Lung (tissue), 12 donors: ENCODE data around the gene TMEM259. TPM values are rescaled to one million over a fixed set of nuclear protein-coding genes. Genes with fewer than 3 reads are reported as not detected.

Experiments
- ATAC-seq: fragments of 200-7000 bp; cut with Tn5 transposase; one replicate; pipeline ENCODE4 v1.9.1; 2020; ENCODE audit warnings: moderate number of reproducible peaks; ENCODE audit not compliant: insufficient read depth, low FRiP score
- DNase-seq, 3 donors: peaks; one replicate each; pipeline ENCODE4 v3.0.0-alpha.2; 2013 to 2017
- H3K27ac ChIP-seq, 2 donors: one replicate each; pipeline ENCODE4 v1.5.1; 2013; ENCODE audit warnings: mild to moderate bottlenecking in 2 of 2, moderate library complexity in 2 of 2, control low read depth in 1 of 2, inconsistent platforms in 1 of 2, low read depth in 1 of 2, low read length in 1 of 2
- H3K27me3 ChIP-seq, 3 donors: one replicate each; pipeline ENCODE4 v1.5.1; 2013; ENCODE audit warnings: low read length in 2 of 3; ENCODE audit not compliant: control insufficient read depth in 3 of 3, insufficient read depth in 3 of 3
- H3K36me3 ChIP-seq, 4 donors: one replicate each; pipeline ENCODE4 v1.5.1; 2013; ENCODE audit warnings: low read length in 4 of 4, mild to moderate bottlenecking in 1 of 4, moderate library complexity in 1 of 4; ENCODE audit not compliant: control insufficient read depth in 4 of 4, insufficient read depth in 4 of 4
- H3K4me1 ChIP-seq, 5 donors: one replicate each; pipeline ENCODE4 v1.5.1; 2013; ENCODE audit warnings: low read length in 5 of 5, mild to moderate bottlenecking in 2 of 5, moderate library complexity in 1 of 5; ENCODE audit not compliant: control insufficient read depth in 5 of 5, insufficient read depth in 5 of 5
- H3K4me3 ChIP-seq: one replicate; pipeline ENCODE4 v1.5.1; 2013; ENCODE audit warnings: mild to moderate bottlenecking, control low read depth, moderate library complexity
- H3K9ac ChIP-seq, 2 donors: one replicate each; pipeline ENCODE4 v1.5.1; 2013; ENCODE audit warnings: low read length in 2 of 2, control low read depth in 1 of 2; ENCODE audit not compliant: insufficient read depth in 1 of 2
- H3K9me3 ChIP-seq, 4 donors: one replicate each; pipeline ENCODE4 v1.5.1; 2013; ENCODE audit warnings: low read length in 3 of 4, mild to moderate bottlenecking in 1 of 4, moderate library complexity in 1 of 4; ENCODE audit not compliant: control insufficient read depth in 4 of 4, insufficient read depth in 3 of 4
- CTCF ChIP-seq: IDR thresholded peaks from 2 replicates; pipeline ENCODE4 v1.5.1; 2012; ENCODE audit warnings: mild to moderate bottlenecking; ENCODE audit errors: control extremely low read depth, extremely low read depth
- WGBS, 2 donors: extraction: QIAGEN DNeasy Blood & Tissue Kit; methylation state at CpG; one replicate each; pipeline ENCODE4 v1.1.7; 2013; 5-methylcytosine and 5-hydroxymethylcytosine counted together
- polyA plus RNA-seq, 2 donors: library from polyadenylated mRNA; stranded (reverse); fragments of 200-250 nt; gene quantifications; one replicate each; pipeline ENCODE4 v1.2.1, GENCODE V29; 2013
- total RNA-seq, 2 donors: library from RNA; depleted of rRNA in 1 of 2; stranded (reverse); fragments of >200 nt in 1 of 2; gene quantifications; one replicate each; pipeline ENCODE4 v1.2.1, GENCODE V29; 2014 to 2021
- donor health status: control.
- donor health status: control.
- donor health status: Bipolar disorder and iron deficiency.
- donor health status: healthy.
- donor health status: DM: yes; HTN: yes; CAD: no.

The TMEM259 gene
- total and polyA plus RNA-seq, 4 donors: 61.1 to 262 (median 195) TPM

- H3K4me3 ChIP-seq: no peak overlapping the region
- peaks cover 0 to 2% (median 0%) of the 10 kb centered on the region in 4 donors for H3K9me3 ChIP-seq
- H3K27me3 ChIP-seq: peaks cover 5 to 42% (median 37%) of the 10 kb centered on the region in 3 donors
- H3K9ac ChIP-seq: no peak overlapping the region
- ATAC-seq: no peak
- H3K4me1 ChIP-seq: peaks cover 0 to 18% (median 6%) of the 10 kb centered on the region in 5 donors
- TF ChIP-seq CTCF: no peak
- WGBS, 2 donors: 36 to 46% methylated on average over 6 of the region's 6 CpGs
- H3K27ac ChIP-seq: no peak overlapping the region
- no peak for DNase-seq
- peaks cover 0 to 10% (median 0%) of the 10 kb centered on the region in 4 donors for H3K36me3 ChIP-seq
These were observed 22.9 kb downstream of the TMEM259 start for GRCh38 chr19:998064-998463.

GRCh38 chr19:996051-996838 lies 24.7 kb downstream of the TMEM259 start:
- Histone ChIP-seq H3K36me3 (peaks cover 0 to 23% (median 0%) of the 10 kb centered on the region in 4 donors), H3K4me1 (peaks cover 0 to 15% (median 6%) of the 10 kb centered on the region in 5 donors), H3K4me3 (peak overlapping the region; percentile 10), H3K9me3 (peaks cover 0 to 2% (median 0%) of the 10 kb centered on the region in 4 donors), H3K9ac (no peak overlapping the region), H3K27ac (no peak overlapping the region), H3K27me3 (peaks cover 5 to 38% (median 37%) of the 10 kb centered on the region in 3 donors)
- no peak for TF ChIP-seq CTCF
- WGBS, 2 donors: 15 to 17% methylated on average over 64 of the region's 64 CpGs
- ATAC-seq (peak; percentile 9), DNase-seq (peak; percentile 42 to 56 (median 47))

GRCh38 chr19:995051-995827 lies 25.7 kb downstream of the TMEM259 start:
- peak in 1 of 3 donors; percentile 32 for DNase-seq
- ATAC-seq: no peak
- Histone ChIP-seq H3K9me3 (peaks cover 0 to 2% (median 0%) of the 10 kb centered on the region in 4 donors), H3K27me3 (peaks cover 0 to 34% (median 33%) of the 10 kb centered on the region in 3 donors), H3K4me1 (peaks cover 0 to 10% (median 6%) of the 10 kb centered on the region in 5 donors), H3K4me3 (no peak overlapping the region), H3K27ac (no peak overlapping the region), H3K36me3 (peaks cover 0 to 26% (median 0%) of the 10 kb centered on the region in 4 donors), H3K9ac (no peak overlapping the region)
- WGBS, 2 donors: 66 to 75% methylated on average over 26 of the region's 26 CpGs
- no peak for TF ChIP-seq CTCF
